H1 (cell line): ENCODE data around the gene DISC1. TPM values are rescaled to one million over a fixed set of nuclear protein-coding genes. Genes with fewer than 3 reads are reported as not detected.

Source experiments
- CTCF ChIA-PET: fragments of 300-600 bp; sonication (Branson Sonifier 250); formaldehyde crosslinking; loops from one replicate; lab custom pipeline; 2021; ENCODE audit not compliant: partially characterized antibody; lab: Charles Lee
- POLR2A ChIA-PET: fragments of 300-600 bp; sonication (Branson Sonifier 250); formaldehyde crosslinking; loops from one replicate; lab custom pipeline; 2021; ENCODE audit warnings: inconsistent platforms; ENCODE audit not compliant: partially characterized antibody; lab: Charles Lee
- DNase-seq, 2 experiments: peaks; one replicate each; pipeline versions ENCODE4 v3.0.0 to v3.0.0-alpha.2; 2010 to 2022; ENCODE audit warnings: low spot score in 2 of 2, low read depth in 1 of 2, mixed read lengths in 1 of 2
- FAIRE-seq: peaks from 2 replicates; lab custom pipeline; 2011; peaks lifted over from hg19 to GRCh38; lab: Jason Lieb, UNC
- H2AFZ ChIP-seq: 2 replicates; pipeline ENCODE4 v1.8.1; 2012; ENCODE audit warnings: low read length, inconsistent platforms
- H2AK5ac ChIP-seq: 2 replicates; pipeline ENCODE4 v1.6.1; 2013; ENCODE audit warnings: low read depth, low read length
- H2BK120ac ChIP-seq: replicated peaks from 2 replicates; pipeline ENCODE3; 2013; ENCODE audit warnings: low read depth, low read length, inconsistent platforms
- H2BK12ac ChIP-seq: 2 replicates; pipeline ENCODE4 v1.6.1; 2013; ENCODE audit warnings: low read depth, low read length
- H2BK15ac ChIP-seq: 2 replicates; pipeline ENCODE4 v1.6.1; 2013; ENCODE audit warnings: low read length
- H2BK20ac ChIP-seq: 2 replicates; pipeline ENCODE4 v1.6.1; 2013; ENCODE audit warnings: low read length
- H2BK5ac ChIP-seq: 2 replicates; pipeline ENCODE4 v1.6.1; 2013; ENCODE audit warnings: low read depth, low read length
- H3K14ac ChIP-seq: 2 replicates; pipeline ENCODE4 v1.6.1; 2013; ENCODE audit warnings: inconsistent platforms; ENCODE audit not compliant: insufficient read length
- H3K18ac ChIP-seq: 2 replicates; pipeline ENCODE4 v1.6.1; 2013; ENCODE audit warnings: low read length; ENCODE audit errors: extremely low read depth
- H3K23ac ChIP-seq: 2 replicates; pipeline ENCODE4 v1.6.1; 2013; ENCODE audit warnings: inconsistent platforms; ENCODE audit not compliant: insufficient read length
- H3K23me2 ChIP-seq: 2 replicates; pipeline ENCODE4 v1.6.1; 2013; ENCODE audit warnings: low read depth, low read length
- H3K27ac ChIP-seq: 2 replicates; pipeline ENCODE4 v1.6.1; 2011; ENCODE audit warnings: low read depth, low read length, inconsistent platforms
- H3K27me3 ChIP-seq, 4 experiments: replicated peaks in 1 of 4; 1 replicate in 1 of 4; 2 replicates in 3 of 4; pipeline versions ENCODE4 v1.6.1 to v1.8.1; 2011 to 2013; ENCODE audit warnings: low read length in 3 of 4, mild to moderate bottlenecking in 3 of 4, inconsistent platforms in 2 of 4, mixed read lengths in 2 of 4, moderate library complexity in 1 of 4; ENCODE audit not compliant: control insufficient read depth in 3 of 4, insufficient read depth in 3 of 4; ENCODE audit errors: extremely low read depth in 1 of 4
- H3K36me3 ChIP-seq, 4 experiments: 2 replicates each; pipeline versions ENCODE4 v1.6.1 to v1.8.1; 2011 to 2013; ENCODE audit warnings: mild to moderate bottlenecking in 4 of 4, low read length in 3 of 4, moderate library complexity in 2 of 4, control low read depth in 1 of 4, inconsistent platforms in 1 of 4; ENCODE audit not compliant: insufficient read depth in 4 of 4, control insufficient read depth in 2 of 4
- H3K4ac ChIP-seq: replicated peaks from 2 replicates; pipeline ENCODE3; 2013; ENCODE audit warnings: low read length, low read depth, mixed read lengths, inconsistent platforms; ENCODE audit not compliant: insufficient read length
- H3K4me1 ChIP-seq, 4 experiments: replicated peaks in 1 of 4; 1 replicate in 1 of 4; 2 replicates in 3 of 4; pipeline versions ENCODE4 v1.6.1 to v1.8.1; 2011 to 2013; ENCODE audit warnings: low read length in 3 of 4, inconsistent platforms in 2 of 4, mixed read lengths in 1 of 4; ENCODE audit not compliant: insufficient read depth in 4 of 4, control insufficient read depth in 3 of 4
- H3K4me2 ChIP-seq, 2 experiments: 2 replicates each; pipeline versions ENCODE4 v1.6.1 to v1.8.1; 2011 to 2013; ENCODE audit warnings: low read depth in 2 of 2, low read length in 2 of 2, control low read depth in 1 of 2, inconsistent platforms in 1 of 2, mild to moderate bottlenecking in 1 of 2; ENCODE audit not compliant: insufficient read depth in 1 of 2
- H3K4me3 ChIP-seq, 4 experiments: fragments of 200-600, 300-600 bp in 1 of 4; sonication (generic), shearing (Covaris generic), sonication (Bioruptor Twin) in 1 of 4; 2 replicates each; pipeline versions ENCODE4 v1.5.1 to v1.8.1; 2011 to 2016; ENCODE audit warnings: low read length in 4 of 4, low read depth in 3 of 4, control low read depth in 2 of 4, inconsistent platforms in 2 of 4, mild to moderate bottlenecking in 2 of 4, mixed read lengths in 1 of 4, moderate library complexity in 1 of 4; ENCODE audit not compliant: insufficient read depth in 2 of 4; ENCODE audit errors: extremely low read depth in 1 of 4
- H3K56ac ChIP-seq: replicated peaks from 2 replicates; pipeline ENCODE3; 2013; ENCODE audit warnings: low read depth, mild to moderate bottlenecking, mixed read lengths, low read length, inconsistent platforms; ENCODE audit not compliant: insufficient read length
- H3K79me1 ChIP-seq: 2 replicates; pipeline ENCODE4 v1.6.1; 2013; ENCODE audit warnings: low read depth, low read length, control low read depth
- H3K79me2 ChIP-seq, 2 experiments: 2 replicates each; pipeline versions ENCODE4 v1.6.1 to v1.8.1; 2012 to 2013; ENCODE audit warnings: low read length in 2 of 2, mild to moderate bottlenecking in 2 of 2, inconsistent platforms in 1 of 2; ENCODE audit not compliant: insufficient read depth in 2 of 2, control insufficient read depth in 1 of 2
- H3K9ac ChIP-seq, 4 experiments: replicated peaks in 1 of 4; 1 replicate in 1 of 4; 2 replicates in 3 of 4; pipeline versions ENCODE4 v1.6.1 to v1.8.1; 2011 to 2013; ENCODE audit warnings: low read depth in 3 of 4, low read length in 3 of 4, control low read depth in 2 of 4, mild to moderate bottlenecking in 2 of 4, moderate library complexity in 2 of 4, inconsistent platforms in 1 of 4; ENCODE audit errors: extremely low read depth in 1 of 4
- H3K9me3 ChIP-seq, 2 experiments: 2 replicates each; pipeline versions ENCODE4 v1.6.1 to v1.8.1; 2012 to 2013; ENCODE audit warnings: mild to moderate bottlenecking in 2 of 2, moderate library complexity in 2 of 2, control low read depth in 1 of 2, inconsistent platforms in 1 of 2, low read depth in 1 of 2, low read length in 1 of 2, mixed read lengths in 1 of 2; ENCODE audit not compliant: insufficient read depth in 2 of 2
- H4K20me1 ChIP-seq, 2 experiments: replicated peaks in 1 of 2; 2 replicates each; pipeline versions ENCODE3 to v1.8.1; 2011 to 2013; ENCODE audit warnings: inconsistent platforms in 2 of 2, low read length in 2 of 2, mild to moderate bottlenecking in 1 of 2; ENCODE audit not compliant: insufficient read depth in 2 of 2, control insufficient read depth in 1 of 2
- H4K5ac ChIP-seq: 2 replicates; pipeline ENCODE4 v1.6.1; 2013; ENCODE audit warnings: low read length, low read depth, mixed read lengths, inconsistent platforms; ENCODE audit not compliant: insufficient read length
- H4K8ac ChIP-seq: 2 replicates; pipeline ENCODE4 v1.8.0; 2013; ENCODE audit warnings: mild to moderate bottlenecking, moderate library complexity, low read length, inconsistent platforms; ENCODE audit not compliant: insufficient read depth; ENCODE audit errors: extremely low read depth
- H4K91ac ChIP-seq: replicated peaks from 2 replicates; pipeline ENCODE3; 2013; ENCODE audit warnings: low read length, mixed read lengths, inconsistent platforms; ENCODE audit not compliant: insufficient read length
- CTBP2 ChIP-seq: IDR thresholded peaks from 2 replicates; pipeline ENCODE4 v1.7.0; 2011; ENCODE audit warnings: borderline replicate concordance, mild to moderate bottlenecking, moderate library complexity, mixed read lengths, low read length; ENCODE audit not compliant: insufficient read depth, insufficient read length
- HDAC6 ChIP-seq: IDR thresholded peaks from one replicate; pipeline ENCODE4 v1.7.1; 2012; ENCODE audit warnings: low read depth, mild to moderate bottlenecking, inconsistent platforms, low read length, moderate library complexity
- RXRA ChIP-seq: IDR thresholded peaks from 2 replicates; pipeline ENCODE4 v1.6.1; 2011; ENCODE audit warnings: low read depth, mild to moderate bottlenecking, low read length, moderate library complexity; ENCODE audit not compliant: insufficient read depth
- SP1 ChIP-seq: IDR thresholded peaks from 2 replicates; pipeline ENCODE4 v1.6.1; 2011; ENCODE audit warnings: low read depth, low read length
- SP4 ChIP-seq: IDR thresholded peaks from 2 replicates; pipeline ENCODE4 v1.6.1; 2012; ENCODE audit warnings: low read length, inconsistent platforms
- SUZ12 ChIP-seq: fragments of 200-600 bp; sonication (generic); IDR thresholded peaks from 2 replicates; pipeline ENCODE4 v1.6.1; 2012; ENCODE audit warnings: mild to moderate bottlenecking, inconsistent platforms, low read length, moderate library complexity, mixed read lengths
- TCF12 ChIP-seq: IDR thresholded peaks from 2 replicates; pipeline ENCODE4 v1.6.1; 2011; ENCODE audit warnings: low read depth, mild to moderate bottlenecking, low read length
- TEAD4 ChIP-seq: IDR thresholded peaks from 2 replicates; pipeline ENCODE4 v1.6.1; 2012; ENCODE audit warnings: low read depth, low read length, inconsistent platforms, mixed read lengths
- WGBS, 2 experiments: shearing (Covaris generic) in 1 of 2; methylation state at CpG; one replicate each; pipeline versions ENCODE4 v1.1.6 to v1.1.7; 2013 to 2015; ENCODE audit warnings: low lambda C conversion rate in 2 of 2, mixed read lengths in 2 of 2, inconsistent platforms in 1 of 2, low coverage in 1 of 2, missing lambda C conversion rate in 1 of 2; ENCODE audit not compliant: insufficient replicate concordance in 2 of 2, insufficient coverage in 1 of 2, insufficient read length in 1 of 2; ENCODE audit errors: extremely low coverage in 1 of 2, missing lambda C conversion rate in 1 of 2; 5-methylcytosine and 5-hydroxymethylcytosine counted together
- polyA plus RNA-seq, 7 experiments: library from polyadenylated mRNA; depleted of rRNA in 3 of 7; stranded (reverse) in 5 of 7; unstranded in 2 of 7; fragments of >200 nt in 5 of 7; fragments of 200-250 nt in 2 of 7; gene quantifications; 1 replicate in 5 of 7; 2 replicates in 1 of 7; 4 replicates in 1 of 7; pipeline versions ENCODE4 v1.2.1 to v1.2.3, GENCODE V29; 2011 to 2013; ENCODE audit warnings: missing spikeins in 2 of 7, mixed read lengths in 2 of 7
- total RNA-seq: library from RNA; stranded (reverse); fragmentation: NEBNext Ultra II Directional; extraction: Animal tissue kit (Norgen Biotek cat#: 25700); gene quantifications from 2 replicates; pipeline ENCODE4 v1.2.1, GENCODE V29; 2021
- TF ChIP-seq, protein P1 (sequence below), 3 experiments: IDR thresholded peaks; 1 replicate in 2 of 3; 2 replicates in 1 of 3; pipeline versions ENCODE4 v1.5.1 to v1.6.1; 2011; ENCODE audit warnings: low read length in 3 of 3, mild to moderate bottlenecking in 3 of 3, inconsistent platforms in 2 of 3, low read depth in 1 of 3, moderate library complexity in 1 of 3; ENCODE audit not compliant: insufficient read depth in 1 of 3; ENCODE audit errors: control extremely low read depth in 1 of 3
- TF ChIP-seq, protein P2 (sequence below): IDR thresholded peaks from 2 replicates; pipeline ENCODE4 v1.6.1; 2011; ENCODE audit warnings: low read length, improper control_type of control experiment

The DISC1 gene
- total and polyA plus RNA-seq, 2 of the 8 experiments (the other 6 are each of a cell fraction or from before 2014, with no cell fraction given) = 1.1 to 3.5 TPM

DNA sequence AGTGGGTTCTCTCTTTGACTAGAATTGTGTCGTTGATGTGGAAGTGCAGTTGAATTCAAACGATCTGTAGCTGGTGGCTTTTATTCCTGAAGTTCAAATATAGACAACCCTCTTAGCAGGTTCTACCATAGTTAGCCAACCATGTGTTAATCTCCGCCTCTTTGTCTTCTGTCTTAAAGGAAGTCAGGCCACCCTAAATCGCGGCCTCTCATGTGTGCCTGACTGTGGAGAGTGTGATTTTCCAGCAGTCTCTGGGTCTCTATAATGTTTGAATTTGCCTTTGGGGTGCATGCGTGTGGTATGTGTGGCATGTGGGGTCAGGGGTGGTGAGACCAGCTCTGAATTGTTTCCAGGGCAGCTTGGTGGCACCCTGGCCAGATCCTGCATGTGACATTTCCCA is 244.9 kb downstream of the DISC1 start:
- DNase-seq = no peak
- no peak overlapping the region for H3K27ac ChIP-seq
- H4K91ac ChIP-seq = no peak overlapping the region
- no peak overlapping the region for H3K56ac ChIP-seq
- no peaks in the 10 kb centered on the region for H3K36me3 ChIP-seq
- H3K4ac ChIP-seq = no peak overlapping the region
- H4K8ac ChIP-seq = no peak overlapping the region
- no peaks in the 10 kb centered on the region for H3K27me3 ChIP-seq
- no peak overlapping the region for H2BK5ac ChIP-seq
- H3K18ac ChIP-seq = no peak overlapping the region
- H2AK5ac ChIP-seq = no peak overlapping the region
- H3K4me2 ChIP-seq = no peak overlapping the region
- no peaks in the 10 kb centered on the region for H4K20me1 ChIP-seq
- no peak overlapping the region for H4K5ac ChIP-seq
- CTCF ChIA-PET = no interaction called here
- POLR2A ChIA-PET = no interaction called here
- H3K23ac ChIP-seq = no peak overlapping the region
- no peak overlapping the region for H2BK12ac ChIP-seq
- peaks cover 0 to 8% (median 3%) of the 10 kb centered on the region in 4 experiments; a peak in 4 of 7 replicates for H3K4me1 ChIP-seq
- H2BK15ac ChIP-seq = no peak overlapping the region
- no peak overlapping the region for H3K14ac ChIP-seq
- no peaks in the 10 kb centered on the region for H3K79me2 ChIP-seq
- no peaks in the 10 kb centered on the region for H3K79me1 ChIP-seq
- FAIRE-seq = no peak
- 92% methylated on average over 6 of the region's 6 CpGs; no CpG with 5 or more reads in 1 of the 2 experiments for WGBS, 2 experiments
- H3K9ac ChIP-seq = no peak overlapping the region
- TF ChIP-seq, protein P1, sequence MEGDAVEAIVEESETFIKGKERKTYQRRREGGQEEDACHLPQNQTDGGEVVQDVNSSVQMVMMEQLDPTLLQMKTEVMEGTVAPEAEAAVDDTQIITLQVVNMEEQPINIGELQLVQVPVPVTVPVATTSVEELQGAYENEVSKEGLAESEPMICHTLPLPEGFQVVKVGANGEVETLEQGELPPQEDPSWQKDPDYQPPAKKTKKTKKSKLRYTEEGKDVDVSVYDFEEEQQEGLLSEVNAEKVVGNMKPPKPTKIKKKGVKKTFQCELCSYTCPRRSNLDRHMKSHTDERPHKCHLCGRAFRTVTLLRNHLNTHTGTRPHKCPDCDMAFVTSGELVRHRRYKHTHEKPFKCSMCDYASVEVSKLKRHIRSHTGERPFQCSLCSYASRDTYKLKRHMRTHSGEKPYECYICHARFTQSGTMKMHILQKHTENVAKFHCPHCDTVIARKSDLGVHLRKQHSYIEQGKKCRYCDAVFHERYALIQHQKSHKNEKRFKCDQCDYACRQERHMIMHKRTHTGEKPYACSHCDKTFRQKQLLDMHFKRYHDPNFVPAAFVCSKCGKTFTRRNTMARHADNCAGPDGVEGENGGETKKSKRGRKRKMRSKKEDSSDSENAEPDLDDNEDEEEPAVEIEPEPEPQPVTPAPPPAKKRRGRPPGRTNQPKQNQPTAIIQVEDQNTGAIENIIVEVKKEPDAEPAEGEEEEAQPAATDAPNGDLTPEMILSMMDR (IDR thresholded peaks at IDR 0.05; ENCODE audit: control extremely low read depth in 1 of 3, insufficient read depth in 1 of 3, low read depth in 1 of 3, low read length in 3 of 3) = no peak
- TF ChIP-seq RXRA (no peak), SUZ12 (no peak), CTBP2 (no peak), SP1 (no peak), HDAC6 (no peak), TEAD4 (no peak), TCF12 (no peak), SP4 (no peak)
- TF ChIP-seq, protein P2, sequence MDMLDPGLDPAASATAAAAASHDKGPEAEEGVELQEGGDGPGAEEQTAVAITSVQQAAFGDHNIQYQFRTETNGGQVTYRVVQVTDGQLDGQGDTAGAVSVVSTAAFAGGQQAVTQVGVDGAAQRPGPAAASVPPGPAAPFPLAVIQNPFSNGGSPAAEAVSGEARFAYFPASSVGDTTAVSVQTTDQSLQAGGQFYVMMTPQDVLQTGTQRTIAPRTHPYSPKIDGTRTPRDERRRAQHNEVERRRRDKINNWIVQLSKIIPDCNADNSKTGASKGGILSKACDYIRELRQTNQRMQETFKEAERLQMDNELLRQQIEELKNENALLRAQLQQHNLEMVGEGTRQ = no peak
- no peak overlapping the region for H2BK120ac ChIP-seq
- no peaks in the 10 kb centered on the region for H3K23me2 ChIP-seq
- no peak overlapping the region for H2BK20ac ChIP-seq
- no peak overlapping the region for H2AFZ ChIP-seq
- H3K4me3 ChIP-seq = no peak overlapping the region
- H3K9me3 ChIP-seq = no peaks in the 10 kb centered on the region; a peak in 1 of 4 replicates
